Measurements from ENCODE around the gene SCIMP.

SCIMP gene

DNA sequence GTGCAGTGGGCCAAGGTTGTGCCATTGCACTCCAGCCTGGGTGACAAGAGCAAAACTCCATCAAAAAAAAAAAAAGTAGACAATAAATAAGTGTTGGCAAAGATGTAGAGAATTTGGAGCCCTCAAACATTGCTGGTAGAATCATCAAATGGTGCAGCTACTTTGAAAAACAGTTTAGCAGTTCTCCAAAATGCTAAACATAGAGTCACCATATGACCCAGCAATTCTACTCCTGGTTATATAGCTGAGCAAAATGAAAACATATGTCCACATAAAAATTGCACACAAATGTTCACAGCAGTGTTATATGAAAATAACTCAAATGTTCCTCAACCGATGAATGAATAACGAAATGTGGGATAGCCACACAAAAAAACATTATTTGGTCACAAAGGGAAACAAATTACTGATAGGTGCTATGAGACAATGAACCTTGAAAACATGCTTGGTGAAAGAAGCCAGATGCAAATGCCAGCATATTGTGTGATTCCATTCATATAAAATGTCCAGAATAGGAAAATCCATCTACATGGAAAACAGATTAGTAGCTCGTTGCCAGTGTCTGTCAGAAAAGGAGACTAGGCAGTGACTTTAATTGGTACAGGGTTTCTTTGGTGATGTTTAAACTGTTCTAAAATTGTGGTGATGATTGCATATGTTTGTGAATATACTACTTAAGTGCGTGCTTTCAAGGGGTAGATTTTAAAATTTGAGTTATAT lies 34.7 kb upstream of the SCIMP start:
- no peak for DNase-seq (ENCODE audit: low read depth)
- H3K4me3 ChIP-seq (ENCODE audit: control insufficient read depth, low read depth, low read length) = no peak overlapping the region
- TF ChIP-seq, protein P1, sequence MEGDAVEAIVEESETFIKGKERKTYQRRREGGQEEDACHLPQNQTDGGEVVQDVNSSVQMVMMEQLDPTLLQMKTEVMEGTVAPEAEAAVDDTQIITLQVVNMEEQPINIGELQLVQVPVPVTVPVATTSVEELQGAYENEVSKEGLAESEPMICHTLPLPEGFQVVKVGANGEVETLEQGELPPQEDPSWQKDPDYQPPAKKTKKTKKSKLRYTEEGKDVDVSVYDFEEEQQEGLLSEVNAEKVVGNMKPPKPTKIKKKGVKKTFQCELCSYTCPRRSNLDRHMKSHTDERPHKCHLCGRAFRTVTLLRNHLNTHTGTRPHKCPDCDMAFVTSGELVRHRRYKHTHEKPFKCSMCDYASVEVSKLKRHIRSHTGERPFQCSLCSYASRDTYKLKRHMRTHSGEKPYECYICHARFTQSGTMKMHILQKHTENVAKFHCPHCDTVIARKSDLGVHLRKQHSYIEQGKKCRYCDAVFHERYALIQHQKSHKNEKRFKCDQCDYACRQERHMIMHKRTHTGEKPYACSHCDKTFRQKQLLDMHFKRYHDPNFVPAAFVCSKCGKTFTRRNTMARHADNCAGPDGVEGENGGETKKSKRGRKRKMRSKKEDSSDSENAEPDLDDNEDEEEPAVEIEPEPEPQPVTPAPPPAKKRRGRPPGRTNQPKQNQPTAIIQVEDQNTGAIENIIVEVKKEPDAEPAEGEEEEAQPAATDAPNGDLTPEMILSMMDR (IDR thresholded peaks at IDR 0.05; ENCODE audit: control insufficient read depth, insufficient read depth, low read depth, low read length, missing control alignments) = no peak

GRCh38 chr17:5264893-5265292 lies 30.2 kb upstream of the SCIMP start:
- TF ChIP-seq, protein P1 (IDR thresholded peaks at IDR 0.05; ENCODE audit: control insufficient read depth, insufficient read depth, low read depth, low read length, missing control alignments) = no peak
- no peak overlapping the region for H3K4me3 ChIP-seq (ENCODE audit: control insufficient read depth, low read depth, low read length)
- DNase-seq (ENCODE audit: low read depth) = no peak

- TF ChIP-seq, protein P1 (IDR thresholded peaks at IDR 0.05; ENCODE audit: control insufficient read depth, insufficient read depth, low read depth, low read length, missing control alignments) = no peak
- no peak for DNase-seq (ENCODE audit: low read depth)
- no peak overlapping the region for H3K4me3 ChIP-seq (ENCODE audit: control insufficient read depth, low read depth, low read length)
Measured at GRCh38 chr17:5263441-5263840, 28.8 kb upstream of the SCIMP start.

- no peak overlapping the region for H3K4me3 ChIP-seq (ENCODE audit: control insufficient read depth, low read depth, low read length)
- DNase-seq (ENCODE audit: low read depth) = no peak
- TF ChIP-seq, protein P1 (IDR thresholded peaks at IDR 0.05; ENCODE audit: control insufficient read depth, insufficient read depth, low read depth, low read length, missing control alignments) = no peak
Measured at GRCh38 chr17:5262416-5262991, 27.8 kb upstream of the SCIMP start.

DNA sequence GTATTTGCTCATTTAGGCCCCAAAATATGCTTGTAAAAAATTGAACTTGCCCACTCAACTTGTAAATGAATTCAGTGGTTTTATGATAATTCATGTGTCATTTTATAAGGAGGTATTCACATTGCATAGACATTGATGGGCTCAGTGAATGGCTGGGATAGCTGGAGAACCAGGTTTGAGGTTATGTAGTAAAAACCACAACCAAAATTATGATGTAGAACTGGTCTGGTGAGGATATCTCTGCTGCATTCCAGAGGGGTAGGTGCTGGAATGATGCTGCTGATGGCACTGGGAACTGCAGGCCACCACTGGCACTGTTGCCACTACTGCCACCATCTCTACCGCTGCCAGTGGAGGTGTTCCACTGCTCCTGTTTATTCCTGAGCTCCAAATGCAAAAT lies 25.9 kb upstream of the SCIMP start:
- no peak for DNase-seq (ENCODE audit: low read depth)
- TF ChIP-seq, protein P1 (IDR thresholded peaks at IDR 0.05; ENCODE audit: control insufficient read depth, insufficient read depth, low read depth, low read length, missing control alignments) = no peak
- no peak overlapping the region for H3K4me3 ChIP-seq (ENCODE audit: control insufficient read depth, low read depth, low read length)

GRCh38 chr17:5257124-5257523 lies 22.5 kb upstream of the SCIMP start:
- no peak for DNase-seq (ENCODE audit: low read depth)
- H3K4me3 ChIP-seq (ENCODE audit: control insufficient read depth, low read depth, low read length) = no peak overlapping the region
- TF ChIP-seq, protein P1 (IDR thresholded peaks at IDR 0.05; ENCODE audit: control insufficient read depth, insufficient read depth, low read depth, low read length, missing control alignments) = no peak

All from AG09309 (cell line).